Measurements from ENCODE around the gene LRRTM4.

- TF ChIP-seq ZNF263 (CRISPR knock-in tag; IDR thresholded peaks at IDR 0.05; ENCODE audit: low read depth), result no peak
- TF ChIP-seq GABPB1 (CRISPR knock-in tag; IDR thresholded peaks at IDR 0.05), result no peak
- no peak for TF ChIP-seq CTCF (IDR thresholded peaks at IDR 0.05)
Observed at GRCh38 chr2:77232909-77233425, 289.2 kb downstream of the LRRTM4 start.

Data from WTC11 (cell line).